ENCODE results near the gene ASIC3.
"Not testable (repeated sequence)": the region's sequence is repeated elsewhere in the genome, so short reads cannot be mapped to it uniquely, and the experiment has no call there.

Gene ASIC3

GRCh38 chr7:151034312-151035025 is 13.9 kb upstream of the ASIC3 start:
- no peak for DNase-seq

GRCh38 chr7:151035026-151035717 is 13.2 kb upstream of the ASIC3 start:
- DNase-seq: no peak

GRCh38 chr7:151035902-151036301 is 12.4 kb upstream of the ASIC3 start:
- no peak for DNase-seq

- peak; percentile 59 for DNase-seq
These were observed 9.1 kb upstream of the ASIC3 start for GRCh38 chr7:151038951-151039849.

GRCh38 chr7:151039850-151040548 is 8.3 kb upstream of the ASIC3 start:
- no peak for DNase-seq

- no peak for DNase-seq
These were observed 7.5 kb upstream of the ASIC3 start for GRCh38 chr7:151040616-151041375.

GRCh38 chr7:151043449-151043848 is 4.9 kb upstream of the ASIC3 start:
- not testable (repeated sequence) for DNase-seq

GRCh38 chr7:151043959-151044358 is 4.4 kb upstream of the ASIC3 start:
- no peak for DNase-seq

GRCh38 chr7:151045262-151045661 is 3.1 kb upstream of the ASIC3 start:
- no peak for DNase-seq

- DNase-seq: no peak
These were observed 2.4 kb upstream of the ASIC3 start for GRCh38 chr7:151045967-151046366.

GRCh38 chr7:151046603-151047573 is 1.4 kb upstream of the ASIC3 start:
- DNase-seq: no peak

GRCh38 chr7:151048911-151049463 is 656 bp downstream of the ASIC3 start:
- no peak for DNase-seq

- peak; percentile 10 for DNase-seq
These were observed 2.8 kb downstream of the ASIC3 start for GRCh38 chr7:151051108-151051507.

GRCh38 chr7:151053096-151053495 is 4.8 kb downstream of the ASIC3 start:
- no peak for DNase-seq

- no peak for DNase-seq
These were observed 5.4 kb downstream of the ASIC3 start for GRCh38 chr7:151053751-151054150.

GRCh38 chr7:151056283-151056665 is 7.9 kb downstream of the ASIC3 start:
- DNase-seq: no peak

GRCh38 chr7:151056666-151057505 is 8.6 kb downstream of the ASIC3 start:
- no peak for DNase-seq

- DNase-seq: no peak
These were observed 9.2 kb downstream of the ASIC3 start, which contains the start of gene CDK5 for GRCh38 chr7:151057506-151057988. Gene CDK5 (minus strand): TSS chr7:151057897. CDS start chr7:151057848, 49 bp downstream.
